Neural cell (in vitro differentiated cells): ENCODE results near the gene ATP2B2. TPM values are rescaled to one million over a fixed set of nuclear protein-coding genes. Genes with fewer than 3 reads are reported as not detected.

ENCODE experiments used
- H2AFZ ChIP-seq: fragments of 200-600, 300-800 bp; sonication (generic), shearing (Covaris generic); 2 replicates; pipeline ENCODE4 v1.6.0; 2014; ENCODE audit warnings: low read depth, mild to moderate bottlenecking, antibody characterized with exemption, low read length, moderate library complexity
- H3F3A ChIP-seq: fragments of 200-600 bp; shearing (Covaris generic); 2 replicates; pipeline ENCODE4 v1.6.1; 2016; ENCODE audit warnings: mild to moderate bottlenecking, moderate library complexity, mixed read lengths, antibody characterized with exemption, low read length; ENCODE audit not compliant: insufficient read depth, poor library complexity, severe bottlenecking
- H3K27ac ChIP-seq: fragments of 200-600, 300-800 bp; sonication (generic), shearing (Covaris generic); 2 replicates; pipeline ENCODE4 v1.5.1; 2014; ENCODE audit warnings: mild to moderate bottlenecking, low read length, moderate library complexity
- H3K27me3 ChIP-seq: fragments of 300-800, 200-600 bp; sonication (generic), shearing (Covaris generic); 2 replicates; pipeline ENCODE4 v1.6.0; 2014; ENCODE audit warnings: mild to moderate bottlenecking, low read depth, low read length, moderate library complexity; ENCODE audit not compliant: insufficient read depth
- H3K36me3 ChIP-seq: fragments of 300-800, 200-600 bp; sonication (generic), shearing (Covaris generic); 2 replicates; pipeline ENCODE4 v1.5.1; 2014; ENCODE audit warnings: mild to moderate bottlenecking, antibody characterized with exemption, low read length, moderate library complexity; ENCODE audit not compliant: insufficient read depth
- H3K4me2 ChIP-seq: fragments of 300-800, 200-600 bp; sonication (generic), shearing (Covaris generic); 2 replicates; pipeline ENCODE4 v1.6.0; 2014; ENCODE audit warnings: mild to moderate bottlenecking, low read length
- H3K4me3 ChIP-seq: fragments of 300-800, 200-600 bp; sonication (generic), shearing (Covaris generic); 2 replicates; pipeline ENCODE4 v1.5.1; 2014; ENCODE audit warnings: mild to moderate bottlenecking, low read length, moderate library complexity
- H3K79me2 ChIP-seq: fragments of 200-600 bp; shearing (Covaris generic); replicated peaks from 2 replicates; pipeline ENCODE4 v1.6.0; 2014; ENCODE audit warnings: mild to moderate bottlenecking, low read length, moderate library complexity; ENCODE audit not compliant: insufficient read depth
- H3K9ac ChIP-seq: fragments of 300-800, 200-600 bp; sonication (generic), shearing (Covaris generic); 2 replicates; pipeline ENCODE4 v1.6.1; 2016; ENCODE audit warnings: mild to moderate bottlenecking, low read length, mixed read lengths
- H3K9me2 ChIP-seq: fragments of 200-600 bp; shearing (Covaris generic); 2 replicates; pipeline ENCODE4 v1.6.1; 2016; ENCODE audit warnings: mild to moderate bottlenecking, low read length, mixed read lengths; ENCODE audit not compliant: insufficient read depth
- H3K9me3 ChIP-seq: fragments of 200-600, 300-800 bp; sonication (generic), shearing (Covaris generic); 2 replicates; pipeline ENCODE4 v1.6.1; 2016; ENCODE audit warnings: mild to moderate bottlenecking, mixed run types, low read length, moderate library complexity, mixed read lengths
- H4K20me1 ChIP-seq: fragments of 200-600 bp; shearing (Covaris generic); 2 replicates; pipeline ENCODE4 v1.6.1; 2016; ENCODE audit warnings: mild to moderate bottlenecking, mixed run types; ENCODE audit not compliant: insufficient read depth
- EP300 ChIP-seq: fragments of 450-650 bp; conservative IDR thresholded peaks from 2 replicates; pipeline ENCODE4 v1.6.1; 2014; ENCODE audit warnings: antibody characterized with exemption, mild to moderate bottlenecking, moderate library complexity; ENCODE audit not compliant: poor library complexity, severe bottlenecking
- EZH2 ChIP-seq: fragments of 200-600, 300-800 bp; shearing (Covaris generic), sonication (generic); IDR thresholded peaks from 2 replicates; pipeline ENCODE4 v1.6.1; 2014; ENCODE audit warnings: antibody characterized with exemption, low read length, borderline replicate concordance, mild to moderate bottlenecking; ENCODE audit not compliant: insufficient read depth, poor library complexity, severe bottlenecking
- MXI1 ChIP-seq: fragments of 450-650 bp; conservative IDR thresholded peaks from 2 replicates; pipeline ENCODE4 v1.6.1; 2014; ENCODE audit warnings: antibody characterized with exemption, mild to moderate bottlenecking; ENCODE audit not compliant: poor library complexity, severe bottlenecking
- POLR2AphosphoS5 ChIP-seq: IDR thresholded peaks from 2 replicates; pipeline ENCODE4 v1.6.1; 2012
- RAD21 ChIP-seq: fragments of 450-650 bp; conservative IDR thresholded peaks from 2 replicates; pipeline ENCODE4 v1.6.1; 2014; ENCODE audit warnings: antibody characterized with exemption, mild to moderate bottlenecking, moderate library complexity
- SMC3 ChIP-seq: fragments of 450-650 bp; conservative IDR thresholded peaks from 2 replicates; pipeline ENCODE4 v1.6.1; 2014; ENCODE audit warnings: antibody characterized with exemption, mild to moderate bottlenecking, moderate library complexity; ENCODE audit not compliant: poor library complexity
- TAF1 ChIP-seq: IDR thresholded peaks from 2 replicates; pipeline ENCODE4 v1.6.1; 2012; ENCODE audit warnings: low read depth
- polyA plus RNA-seq: library from polyadenylated mRNA; depleted of rRNA; stranded (reverse); fragments of >200 nt; gene quantifications from 2 replicates; pipeline ENCODE4 v1.2.3, GENCODE V29; 2014
- TF ChIP-seq, protein P1 (sequence below): IDR thresholded peaks from 2 replicates; pipeline ENCODE4 v1.6.1; 2012; ENCODE audit warnings: borderline replicate concordance
- TF ChIP-seq, protein P2 (sequence below): fragments of 450-650 bp; IDR thresholded peaks from 2 replicates; pipeline ENCODE4 v1.5.1; 2014; ENCODE audit warnings: antibody characterized with exemption, mild to moderate bottlenecking, moderate library complexity; ENCODE audit not compliant: poor library complexity, severe bottlenecking

Gene ATP2B2
- polyA plus RNA-seq, 1 donor from 2014 or later = 8.3 TPM

DNA sequence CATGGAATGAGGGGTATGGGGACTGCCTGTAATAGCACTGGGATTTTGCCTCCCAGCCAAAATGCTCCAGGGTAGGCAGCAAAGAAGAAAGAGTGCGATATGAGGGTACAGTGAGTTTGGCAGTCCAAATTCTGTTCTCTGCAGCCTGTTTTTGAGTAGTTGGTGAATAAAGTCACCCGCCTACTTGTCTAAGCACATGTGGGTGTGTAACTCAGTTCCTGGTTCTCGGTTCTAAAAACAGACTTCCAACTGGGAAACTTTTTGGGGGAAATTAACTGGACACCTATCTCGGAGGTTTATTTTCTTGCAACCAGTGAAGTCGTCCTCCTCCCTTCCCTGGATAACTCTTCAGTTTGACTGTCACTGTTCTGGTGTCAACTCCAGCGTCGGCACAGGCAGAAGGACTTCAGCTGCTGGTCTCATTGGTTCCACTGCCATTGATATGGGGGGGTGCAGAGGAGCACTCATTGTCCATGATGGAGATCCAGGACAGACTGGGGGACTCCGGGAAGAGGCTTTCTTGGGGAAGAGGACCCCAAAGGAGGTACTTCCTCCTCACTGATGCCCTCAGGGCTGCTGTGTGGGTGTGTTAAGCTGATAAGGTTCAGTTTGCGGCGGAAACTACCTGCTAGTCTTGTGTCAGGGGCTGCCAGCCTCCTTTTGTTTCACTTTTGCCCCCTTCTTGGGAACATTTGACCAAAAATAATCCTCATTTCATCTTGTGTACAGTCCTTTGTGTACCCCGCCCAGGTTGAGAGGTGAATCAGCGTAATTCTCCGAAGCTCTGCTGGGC lies 225.8 kb downstream of the ATP2B2 start:
- no peak overlapping the region for H2AFZ ChIP-seq
- H3K4me3 ChIP-seq = no peak overlapping the region
- H4K20me1 ChIP-seq = no peaks in the 10 kb centered on the region
- no peaks in the 10 kb centered on the region for H3K9me2 ChIP-seq
- no peak overlapping the region for H3K27ac ChIP-seq
- no peaks in the 10 kb centered on the region for H3K79me2 ChIP-seq
- H3F3A ChIP-seq = no peaks in the 10 kb centered on the region
- TF ChIP-seq TAF1 = no peak
- TF ChIP-seq, protein P1, sequence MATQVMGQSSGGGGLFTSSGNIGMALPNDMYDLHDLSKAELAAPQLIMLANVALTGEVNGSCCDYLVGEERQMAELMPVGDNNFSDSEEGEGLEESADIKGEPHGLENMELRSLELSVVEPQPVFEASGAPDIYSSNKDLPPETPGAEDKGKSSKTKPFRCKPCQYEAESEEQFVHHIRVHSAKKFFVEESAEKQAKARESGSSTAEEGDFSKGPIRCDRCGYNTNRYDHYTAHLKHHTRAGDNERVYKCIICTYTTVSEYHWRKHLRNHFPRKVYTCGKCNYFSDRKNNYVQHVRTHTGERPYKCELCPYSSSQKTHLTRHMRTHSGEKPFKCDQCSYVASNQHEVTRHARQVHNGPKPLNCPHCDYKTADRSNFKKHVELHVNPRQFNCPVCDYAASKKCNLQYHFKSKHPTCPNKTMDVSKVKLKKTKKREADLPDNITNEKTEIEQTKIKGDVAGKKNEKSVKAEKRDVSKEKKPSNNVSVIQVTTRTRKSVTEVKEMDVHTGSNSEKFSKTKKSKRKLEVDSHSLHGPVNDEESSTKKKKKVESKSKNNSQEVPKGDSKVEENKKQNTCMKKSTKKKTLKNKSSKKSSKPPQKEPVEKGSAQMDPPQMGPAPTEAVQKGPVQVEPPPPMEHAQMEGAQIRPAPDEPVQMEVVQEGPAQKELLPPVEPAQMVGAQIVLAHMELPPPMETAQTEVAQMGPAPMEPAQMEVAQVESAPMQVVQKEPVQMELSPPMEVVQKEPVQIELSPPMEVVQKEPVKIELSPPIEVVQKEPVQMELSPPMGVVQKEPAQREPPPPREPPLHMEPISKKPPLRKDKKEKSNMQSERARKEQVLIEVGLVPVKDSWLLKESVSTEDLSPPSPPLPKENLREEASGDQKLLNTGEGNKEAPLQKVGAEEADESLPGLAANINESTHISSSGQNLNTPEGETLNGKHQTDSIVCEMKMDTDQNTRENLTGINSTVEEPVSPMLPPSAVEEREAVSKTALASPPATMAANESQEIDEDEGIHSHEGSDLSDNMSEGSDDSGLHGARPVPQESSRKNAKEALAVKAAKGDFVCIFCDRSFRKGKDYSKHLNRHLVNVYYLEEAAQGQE = no peak
- no peak for TF ChIP-seq MXI1
- no peak for TF ChIP-seq EZH2
- TF ChIP-seq RAD21 = no peak
- TF ChIP-seq, protein P2, sequence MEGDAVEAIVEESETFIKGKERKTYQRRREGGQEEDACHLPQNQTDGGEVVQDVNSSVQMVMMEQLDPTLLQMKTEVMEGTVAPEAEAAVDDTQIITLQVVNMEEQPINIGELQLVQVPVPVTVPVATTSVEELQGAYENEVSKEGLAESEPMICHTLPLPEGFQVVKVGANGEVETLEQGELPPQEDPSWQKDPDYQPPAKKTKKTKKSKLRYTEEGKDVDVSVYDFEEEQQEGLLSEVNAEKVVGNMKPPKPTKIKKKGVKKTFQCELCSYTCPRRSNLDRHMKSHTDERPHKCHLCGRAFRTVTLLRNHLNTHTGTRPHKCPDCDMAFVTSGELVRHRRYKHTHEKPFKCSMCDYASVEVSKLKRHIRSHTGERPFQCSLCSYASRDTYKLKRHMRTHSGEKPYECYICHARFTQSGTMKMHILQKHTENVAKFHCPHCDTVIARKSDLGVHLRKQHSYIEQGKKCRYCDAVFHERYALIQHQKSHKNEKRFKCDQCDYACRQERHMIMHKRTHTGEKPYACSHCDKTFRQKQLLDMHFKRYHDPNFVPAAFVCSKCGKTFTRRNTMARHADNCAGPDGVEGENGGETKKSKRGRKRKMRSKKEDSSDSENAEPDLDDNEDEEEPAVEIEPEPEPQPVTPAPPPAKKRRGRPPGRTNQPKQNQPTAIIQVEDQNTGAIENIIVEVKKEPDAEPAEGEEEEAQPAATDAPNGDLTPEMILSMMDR = no peak
- no peak for TF ChIP-seq EP300
- no peak for TF ChIP-seq POLR2AphosphoS5
- TF ChIP-seq SMC3 = no peak
- no peaks in the 10 kb centered on the region for H3K27me3 ChIP-seq
- H3K9me3 ChIP-seq = no peaks in the 10 kb centered on the region
- H3K9ac ChIP-seq = no peak overlapping the region
- no peak overlapping the region for H3K4me2 ChIP-seq
- no peaks in the 10 kb centered on the region for H3K36me3 ChIP-seq

DNA sequence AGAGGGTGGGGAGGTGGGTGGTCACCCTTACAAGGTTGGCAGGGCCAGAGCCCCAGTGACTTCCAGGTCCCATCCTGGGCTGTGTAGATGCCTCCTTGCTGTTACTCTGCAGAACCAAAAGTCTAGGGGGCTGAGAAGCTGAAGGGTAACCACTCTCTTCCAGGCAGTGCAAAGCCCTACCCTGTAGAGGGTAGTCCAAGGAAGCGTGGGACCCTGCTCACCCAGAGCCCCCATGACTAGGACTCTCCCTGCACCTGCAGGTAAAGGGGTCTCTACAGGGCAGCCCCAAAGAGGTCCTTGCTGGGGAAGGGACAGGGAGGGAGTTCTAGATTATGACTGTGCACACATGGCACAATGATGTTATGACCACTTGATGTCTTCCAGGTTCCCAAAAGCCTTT lies 226.9 kb downstream of the ATP2B2 start:
- no peaks in the 10 kb centered on the region for H3F3A ChIP-seq
- H3K9me3 ChIP-seq = no peaks in the 10 kb centered on the region
- H3K27me3 ChIP-seq = no peaks in the 10 kb centered on the region
- H3K9me2 ChIP-seq = no peaks in the 10 kb centered on the region
- no peak overlapping the region for H3K4me3 ChIP-seq
- no peak for TF ChIP-seq POLR2AphosphoS5
- TF ChIP-seq RAD21 = no peak
- no peak for TF ChIP-seq MXI1
- TF ChIP-seq, protein P1 = no peak
- no peak for TF ChIP-seq EZH2
- TF ChIP-seq EP300 = no peak
- TF ChIP-seq TAF1 = no peak
- TF ChIP-seq SMC3 = no peak
- H3K27ac ChIP-seq = no peak overlapping the region
- no peaks in the 10 kb centered on the region for H3K79me2 ChIP-seq
- no peaks in the 10 kb centered on the region for H3K36me3 ChIP-seq
- H3K9ac ChIP-seq = no peak overlapping the region
- no peak overlapping the region for H2AFZ ChIP-seq
- no peak overlapping the region for H3K4me2 ChIP-seq
- H4K20me1 ChIP-seq = no peaks in the 10 kb centered on the region
